GM10248 (cell line): ENCODE results near the gene LGR4.

ENCODE experiments used
- CTCF ChIA-PET: fragments of 300-600 bp; sonication (Branson Sonifier 250); formaldehyde crosslinking; extraction: SDS; loops from one replicate; lab custom pipeline; 2021; ENCODE audit warnings: antibody characterized with exemption; lab: Yijun Ruan, JAX
- POLR2A ChIA-PET: fragments of 350-650 bp; sonication (Branson Sonifier 250); formaldehyde crosslinking; extraction: SDS; loops from one replicate; lab custom pipeline; 2020; ENCODE audit warnings: antibody characterized with exemption; lab: Yijun Ruan, JAX
- DNase-seq: peaks from one replicate; pipeline ENCODE4 v3.0.0; 2012; ENCODE audit errors: extremely low spot score
- TF ChIP-seq, protein P1 (sequence below): IDR thresholded peaks from 2 replicates; pipeline ENCODE4 v1.5.1; 2012; ENCODE audit warnings: mild to moderate bottlenecking, low read depth; ENCODE audit errors: extremely low read depth, missing control alignments, control extremely low read depth

The LGR4 gene

DNA sequence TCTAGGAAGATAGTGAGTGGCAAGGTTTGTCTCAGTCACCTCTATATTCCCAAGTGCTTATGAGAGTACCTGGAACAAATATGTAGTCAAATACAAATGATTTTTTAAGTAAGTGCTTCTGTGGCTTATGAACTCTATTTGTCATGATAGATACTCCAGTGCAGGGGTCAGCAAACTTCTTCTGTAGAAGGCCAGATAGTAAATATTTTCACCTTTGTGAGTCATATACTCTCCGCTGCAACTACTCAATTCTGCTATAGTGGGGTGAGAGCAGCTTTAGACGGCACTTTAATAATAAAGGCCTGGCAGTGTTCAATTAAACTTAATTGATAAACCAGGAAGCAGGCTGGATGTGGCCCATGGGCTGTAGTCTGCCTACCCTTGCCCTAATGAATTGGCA is 97.2 kb downstream of the LGR4 start:
- POLR2A ChIA-PET = no interaction called here
- TF ChIP-seq, protein P1, sequence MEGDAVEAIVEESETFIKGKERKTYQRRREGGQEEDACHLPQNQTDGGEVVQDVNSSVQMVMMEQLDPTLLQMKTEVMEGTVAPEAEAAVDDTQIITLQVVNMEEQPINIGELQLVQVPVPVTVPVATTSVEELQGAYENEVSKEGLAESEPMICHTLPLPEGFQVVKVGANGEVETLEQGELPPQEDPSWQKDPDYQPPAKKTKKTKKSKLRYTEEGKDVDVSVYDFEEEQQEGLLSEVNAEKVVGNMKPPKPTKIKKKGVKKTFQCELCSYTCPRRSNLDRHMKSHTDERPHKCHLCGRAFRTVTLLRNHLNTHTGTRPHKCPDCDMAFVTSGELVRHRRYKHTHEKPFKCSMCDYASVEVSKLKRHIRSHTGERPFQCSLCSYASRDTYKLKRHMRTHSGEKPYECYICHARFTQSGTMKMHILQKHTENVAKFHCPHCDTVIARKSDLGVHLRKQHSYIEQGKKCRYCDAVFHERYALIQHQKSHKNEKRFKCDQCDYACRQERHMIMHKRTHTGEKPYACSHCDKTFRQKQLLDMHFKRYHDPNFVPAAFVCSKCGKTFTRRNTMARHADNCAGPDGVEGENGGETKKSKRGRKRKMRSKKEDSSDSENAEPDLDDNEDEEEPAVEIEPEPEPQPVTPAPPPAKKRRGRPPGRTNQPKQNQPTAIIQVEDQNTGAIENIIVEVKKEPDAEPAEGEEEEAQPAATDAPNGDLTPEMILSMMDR = no peak
- CTCF ChIA-PET = interaction anchor here (1.9 to 2.2 kb wide), 2 partner anchors 8 to 110 kb away, joined by 4 to 7 read pairs; no protein-coding TSS in a partner anchor
- no peak for DNase-seq

- DNase-seq = no peak
- CTCF ChIA-PET = interaction anchor here (1.0 to 2.2 kb wide), 4 partner anchors 9 to 112 kb away, joined by 3 to 7 read pairs (median 4); no protein-coding TSS in a partner anchor
- POLR2A ChIA-PET = no interaction called here
- TF ChIP-seq, protein P1 = no peak
These were observed 98.6 kb downstream of the LGR4 start for GRCh38 chr11:27373856-27374602.

- CTCF ChIA-PET = interaction anchor here (1.1 to 1.7 kb wide), 4 partner anchors 11 to 112 kb away, joined by 3 to 4 read pairs (median 3); no protein-coding TSS in a partner anchor
- POLR2A ChIA-PET = no interaction called here
- no peak for DNase-seq
- TF ChIP-seq, protein P1 = no peak
These were observed 99.2 kb downstream of the LGR4 start for GRCh38 chr11:27373392-27373791.

- DNase-seq = no peak
- ChIA-PET POLR2A (no interaction called here), CTCF (interaction anchor here (1.1 to 2.1 kb wide), 5 partner anchors 9 to 113 kb away, joined by 3 to 5 read pairs (median 3); partner anchors contain the start of gene CCDC34)
- TF ChIP-seq, protein P1 = no peak
These were observed 100.4 kb downstream of the LGR4 start for GRCh38 chr11:27372164-27372563.

DNA sequence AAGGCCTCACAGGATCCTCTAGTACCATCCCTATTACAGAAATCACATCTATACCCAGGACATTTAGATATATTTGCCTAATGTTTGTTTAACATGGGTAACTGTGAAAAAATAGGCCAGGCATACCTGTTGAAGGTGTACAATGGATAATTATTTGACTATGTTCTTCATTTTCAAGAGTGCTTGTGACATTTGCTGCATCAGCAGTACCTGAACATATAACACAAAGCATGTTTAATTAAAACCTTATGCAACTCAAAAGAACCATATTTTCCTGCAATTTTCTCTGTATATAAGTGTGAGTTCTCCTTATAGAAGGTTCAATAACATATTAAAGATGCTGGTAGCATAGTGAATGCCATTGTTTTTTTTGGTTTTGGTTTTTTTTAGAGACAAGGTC is 101.1 kb downstream of the LGR4 start:
- POLR2A ChIA-PET = no interaction called here
- no peak for DNase-seq
- TF ChIP-seq, protein P1 = no peak
- CTCF ChIA-PET = interaction anchor here (2.1 kb wide), 1 partner anchor 9 kb away, joined by 5 read pairs; the partner anchor contains the start of gene CCDC34

DNA sequence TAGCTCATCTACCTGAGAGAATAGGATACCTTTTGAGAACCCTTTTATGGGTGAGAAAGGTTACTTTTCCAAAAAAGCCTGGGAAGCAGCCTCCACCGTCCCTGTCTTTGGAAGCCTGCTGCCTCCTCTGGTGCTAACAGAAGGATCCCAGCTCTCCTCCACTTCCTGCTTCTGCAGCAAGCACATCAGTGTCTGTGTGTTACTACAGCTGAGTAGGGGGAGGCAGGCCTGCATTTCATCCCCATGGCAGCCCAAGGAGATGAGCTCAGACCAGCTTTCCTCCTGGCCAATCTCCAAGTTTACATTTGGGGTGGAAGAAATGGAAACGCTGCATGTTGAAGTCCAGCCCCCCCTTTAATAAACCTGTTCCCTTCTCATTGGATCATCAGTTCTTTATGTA is 102.2 kb downstream of the LGR4 start:
- ChIA-PET POLR2A (no interaction called here), CTCF (interaction anchor here (0.9 to 2.1 kb wide), 6 partner anchors 7 to 115 kb away, joined by 3 to 5 read pairs (median 3); partner anchors contain the start of gene CCDC34)
- TF ChIP-seq, protein P1 = no peak

More for the DNA sequence above, 102.2 kb downstream of the LGR4 start:
- no peak for DNase-seq
